ENCODE results near the gene TLN1.

- TF ChIP-seq GATA2 (IDR thresholded peaks at IDR 0.05; ENCODE audit: low read depth, low read length) (no peak), GATA3 (IDR thresholded peaks at IDR 0.05; ENCODE audit: low read depth, low read length) (no peak)
These were observed 66.0 kb downstream of the TLN1 start for GRCh38 chr9:35666045-35666444.

All from SH-SY5Y (cell line).